Measurements from ENCODE around the gene B3GALT5.

Gene B3GALT5

GRCh38 chr21:39644062-39644560 lies 31.4 kb downstream of the B3GALT5 start:
- DNase-seq (ENCODE audit: low read depth in 2 of 2, low spot score in 1 of 2) = no peak

DNA sequence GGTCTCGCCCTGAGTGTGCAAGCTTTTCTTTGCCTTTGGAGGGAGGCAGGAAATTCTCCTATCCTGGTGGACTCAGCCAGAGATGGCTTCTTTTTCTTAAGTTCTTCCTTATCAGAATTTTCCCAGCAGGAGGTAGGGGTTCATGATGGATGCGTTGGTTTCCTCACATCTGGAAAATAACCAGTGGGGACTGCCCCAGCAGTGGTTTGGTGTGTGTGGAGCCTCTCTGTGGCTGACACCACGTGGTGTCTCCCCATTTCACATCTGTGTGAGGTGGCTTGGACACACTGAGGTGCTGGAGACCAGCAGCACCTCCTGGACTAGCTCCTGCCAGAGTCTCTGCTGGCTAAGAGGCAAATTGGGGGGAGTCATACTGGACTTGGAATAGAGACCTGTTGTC lies 32.6 kb downstream of the B3GALT5 start:
- no peak for DNase-seq (ENCODE audit: low read depth in 2 of 2, low spot score in 1 of 2)

- DNase-seq (ENCODE audit: low read depth in 2 of 2, low spot score in 1 of 2) = no peak
Observed at GRCh38 chr21:39647476-39647875, 34.7 kb downstream of the B3GALT5 start.

GRCh38 chr21:39648879-39649278 lies 36.1 kb downstream of the B3GALT5 start:
- DNase-seq (ENCODE audit: low read depth in 2 of 2, low spot score in 1 of 2) = no peak

DNA sequence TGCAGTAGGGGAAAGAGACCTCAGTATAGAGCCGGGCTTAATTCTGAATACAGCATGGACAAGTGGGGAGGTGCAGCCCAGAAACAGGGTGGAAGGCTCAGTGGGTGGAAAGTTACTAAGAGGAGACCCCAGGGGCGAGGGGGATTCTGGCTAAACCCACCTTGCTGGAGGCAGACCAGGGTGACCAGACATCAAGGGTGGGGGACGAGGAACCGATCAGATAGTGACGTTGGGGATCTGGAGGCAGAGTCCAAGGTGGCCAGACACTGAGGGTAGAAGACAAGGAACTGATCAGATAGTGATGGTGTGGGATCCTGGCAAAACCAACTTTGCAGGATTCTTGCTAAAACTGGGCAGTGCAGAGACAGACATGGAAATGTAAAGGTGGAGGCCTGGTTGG lies 36.8 kb downstream of the B3GALT5 start:
- no peak for DNase-seq (ENCODE audit: low read depth in 2 of 2, low spot score in 1 of 2)

DNA sequence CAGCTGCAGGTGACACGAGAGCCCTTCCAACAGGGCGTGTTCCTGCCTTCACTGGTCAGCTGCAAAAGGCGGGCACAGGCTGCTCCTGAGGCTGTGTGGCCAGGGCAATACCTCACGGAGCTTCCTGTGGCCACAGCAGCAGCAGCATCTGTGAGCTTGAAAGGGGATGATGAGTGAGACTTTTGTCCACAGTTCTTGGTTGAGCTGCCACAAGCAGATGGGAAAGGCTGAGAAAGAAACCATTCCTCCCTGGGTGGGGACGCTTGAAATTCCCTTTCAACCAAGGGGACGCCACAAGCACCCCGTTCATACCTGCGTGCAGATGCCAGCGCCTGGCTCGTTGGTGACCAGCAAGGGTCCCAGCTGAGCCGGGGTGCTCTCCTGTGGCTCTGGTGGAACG lies 37.6 kb downstream of the B3GALT5 start:
- DNase-seq (ENCODE audit: low read depth in 2 of 2, low spot score in 1 of 2) = no peak

DNA sequence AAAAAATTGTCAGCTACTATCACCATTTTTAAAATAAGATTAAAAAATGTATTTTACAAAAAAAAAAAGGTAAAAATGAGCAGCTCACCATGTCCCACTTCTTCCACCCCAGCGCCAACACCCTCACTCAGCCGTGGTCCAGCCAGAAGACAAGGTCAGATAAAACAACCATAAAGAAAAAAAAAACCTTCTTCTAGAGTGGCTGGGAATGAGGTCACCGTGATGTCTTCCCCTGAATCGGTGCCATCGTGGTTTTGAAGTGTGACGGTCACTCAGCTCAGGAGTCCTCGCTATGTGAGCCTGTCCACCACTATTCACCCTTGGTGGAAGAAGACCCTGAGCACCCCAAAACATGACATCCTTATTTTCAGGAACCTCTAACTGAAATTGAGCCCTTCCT lies 38.1 kb downstream of the B3GALT5 start:
- DNase-seq (ENCODE audit: low read depth in 2 of 2, low spot score in 1 of 2) = no peak

DNA sequence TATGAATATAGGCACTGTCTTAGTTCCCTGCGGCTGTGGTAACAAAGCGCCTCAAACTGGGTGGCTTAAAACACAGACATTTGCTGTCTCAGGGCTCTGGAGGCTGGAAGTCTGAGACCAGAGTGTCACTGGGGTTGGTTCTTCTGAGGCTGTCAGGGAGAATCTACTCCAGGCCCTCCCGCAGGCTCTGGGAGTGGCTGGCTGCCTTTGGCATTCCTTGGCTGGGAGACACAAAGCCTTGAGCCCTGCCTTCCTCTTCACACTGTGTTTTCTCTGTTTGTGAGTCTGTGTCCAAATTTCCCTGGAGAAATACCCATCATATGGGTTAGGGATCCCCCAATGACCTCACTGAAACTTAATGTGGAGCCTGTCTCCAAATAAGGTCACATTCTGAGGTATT lies 38.5 kb downstream of the B3GALT5 start:
- DNase-seq (ENCODE audit: low read depth in 2 of 2, low spot score in 1 of 2) = no peak

DNA sequence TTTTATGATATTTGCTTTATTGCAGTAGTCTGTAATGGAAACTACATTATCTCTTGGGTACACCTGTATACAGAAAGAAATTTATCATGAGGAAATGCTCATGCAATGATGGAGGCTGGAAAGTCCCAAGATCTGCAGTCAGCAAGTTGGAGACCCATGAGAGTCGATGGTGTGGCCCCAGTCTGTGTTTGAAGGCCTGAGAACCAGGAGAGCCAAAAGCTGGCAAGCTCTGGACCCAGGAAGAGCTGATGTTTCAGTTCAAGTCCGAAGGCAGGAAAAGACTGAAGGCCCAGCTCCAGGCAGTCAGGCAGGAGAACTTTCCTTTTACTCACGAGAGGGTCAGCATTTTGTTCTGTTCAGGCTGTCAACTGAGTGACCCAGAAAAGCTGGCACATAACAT lies 42.2 kb downstream of the B3GALT5 start:
- no peak for DNase-seq (ENCODE audit: low read depth in 2 of 2, low spot score in 1 of 2)

DNA sequence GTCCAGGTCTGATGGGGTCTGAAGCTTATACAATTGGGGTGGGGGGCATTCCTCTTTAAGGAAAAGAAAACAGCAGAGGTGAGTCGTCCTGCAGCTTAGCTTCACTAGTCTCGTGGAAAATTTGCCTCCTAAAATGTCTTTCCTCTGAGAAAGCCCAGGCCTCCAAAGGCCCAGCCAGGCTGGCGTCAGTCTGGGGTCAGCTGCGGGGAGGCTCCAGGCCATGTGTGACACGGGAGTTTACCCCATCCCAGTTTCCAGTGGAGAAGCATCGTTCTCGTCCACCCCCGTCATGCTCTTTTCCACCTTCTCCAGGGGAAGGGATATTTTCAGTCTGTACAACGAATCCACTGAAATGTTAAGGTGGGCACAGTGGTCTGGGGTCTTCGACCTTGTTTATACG lies 42.8 kb downstream of the B3GALT5 start:
- DNase-seq (ENCODE audit: low read depth in 2 of 2, low spot score in 1 of 2) = no peak

- DNase-seq (ENCODE audit: low read depth in 2 of 2, low spot score in 1 of 2) = no peak
Observed at GRCh38 chr21:39656209-39656608, 43.5 kb downstream of the B3GALT5 start.

DNA sequence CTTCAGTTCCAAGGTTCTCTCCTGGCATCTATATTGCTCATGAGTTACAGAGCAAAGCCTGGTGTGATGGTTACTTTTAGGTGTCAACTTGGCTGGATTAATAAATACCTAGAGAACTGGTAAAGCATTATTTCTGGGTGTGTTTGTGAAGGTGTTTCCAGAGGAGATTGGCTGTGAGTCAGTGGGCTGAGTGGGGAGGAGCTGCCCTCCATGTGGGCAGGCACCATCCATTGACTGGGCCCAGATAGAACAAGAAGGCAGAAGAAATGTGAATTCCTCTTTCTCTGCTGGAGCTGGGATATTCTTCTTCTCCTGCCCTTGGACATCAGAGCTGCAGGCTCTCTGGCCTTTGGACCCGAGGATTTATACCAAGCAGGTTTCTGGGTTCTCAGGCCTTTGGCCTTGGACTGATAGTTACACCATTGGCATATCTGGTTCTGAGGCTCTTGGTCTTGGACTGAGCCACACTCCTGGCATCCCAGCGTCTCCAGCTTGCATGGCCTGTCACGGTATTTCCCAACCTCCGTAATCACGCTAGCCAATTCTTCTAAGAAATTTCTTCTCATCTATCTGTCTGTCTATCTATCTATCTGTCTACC lies 44.5 kb downstream of the B3GALT5 start:
- DNase-seq (ENCODE audit: low read depth in 2 of 2, low spot score in 1 of 2) = no peak

DNA sequence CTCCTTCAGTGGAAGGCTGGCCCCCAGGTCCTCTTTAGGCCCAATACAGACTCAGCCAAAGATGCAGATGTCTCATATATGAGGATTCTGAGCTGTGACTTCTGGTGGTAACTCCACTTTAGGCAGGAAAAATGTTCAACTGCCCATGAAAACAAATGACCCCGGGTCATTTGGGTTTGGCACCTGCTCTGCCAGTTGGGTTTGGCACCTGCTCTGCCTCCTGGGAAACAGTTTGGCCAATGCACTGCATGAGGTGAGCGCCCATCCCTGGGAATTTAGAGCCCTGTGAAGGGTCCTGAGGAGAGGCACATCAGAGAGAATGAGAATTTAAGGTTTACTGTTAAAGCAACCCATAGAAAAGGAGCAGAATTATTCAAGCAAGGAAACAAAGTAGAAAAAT lies 45.3 kb downstream of the B3GALT5 start:
- DNase-seq (ENCODE audit: low read depth in 2 of 2, low spot score in 1 of 2) = no peak

DNA sequence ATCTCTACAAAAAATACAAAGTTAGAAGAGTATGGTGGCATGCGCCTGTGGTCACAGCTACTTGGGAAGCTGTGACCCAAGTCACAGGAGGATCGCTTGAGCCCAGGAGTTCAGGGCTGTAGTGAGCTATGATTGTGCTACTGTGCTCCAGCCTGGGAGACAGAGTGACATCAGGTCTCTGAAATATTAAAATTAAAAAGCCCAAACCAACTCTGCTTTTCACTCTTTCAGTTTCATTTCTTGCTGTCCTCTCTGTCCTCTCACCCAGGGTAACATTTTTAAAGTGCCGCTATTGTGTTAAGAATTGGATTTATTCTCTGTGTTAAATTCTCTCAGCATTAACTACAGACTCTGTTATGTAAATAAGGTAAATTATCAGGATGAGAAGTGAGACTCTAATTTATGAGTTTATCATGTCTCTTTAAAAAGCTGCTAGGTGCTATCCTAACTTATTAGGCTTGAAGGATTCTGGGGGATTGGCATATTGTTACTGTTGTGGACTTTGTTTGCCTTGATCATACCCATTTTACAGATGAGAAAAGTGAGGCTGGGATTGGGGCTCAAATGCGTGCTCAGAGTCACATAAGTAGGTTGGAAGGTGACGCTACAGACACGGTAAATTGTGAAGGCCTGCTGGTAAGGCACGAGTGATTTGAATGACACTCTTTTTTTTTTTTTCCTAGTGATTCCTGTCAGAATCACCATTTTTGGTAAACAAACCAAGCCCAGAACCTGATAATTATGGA lies 46.5 kb downstream of the B3GALT5 start:
- DNase-seq (ENCODE audit: low read depth in 2 of 2, low spot score in 1 of 2) = no peak

DNA sequence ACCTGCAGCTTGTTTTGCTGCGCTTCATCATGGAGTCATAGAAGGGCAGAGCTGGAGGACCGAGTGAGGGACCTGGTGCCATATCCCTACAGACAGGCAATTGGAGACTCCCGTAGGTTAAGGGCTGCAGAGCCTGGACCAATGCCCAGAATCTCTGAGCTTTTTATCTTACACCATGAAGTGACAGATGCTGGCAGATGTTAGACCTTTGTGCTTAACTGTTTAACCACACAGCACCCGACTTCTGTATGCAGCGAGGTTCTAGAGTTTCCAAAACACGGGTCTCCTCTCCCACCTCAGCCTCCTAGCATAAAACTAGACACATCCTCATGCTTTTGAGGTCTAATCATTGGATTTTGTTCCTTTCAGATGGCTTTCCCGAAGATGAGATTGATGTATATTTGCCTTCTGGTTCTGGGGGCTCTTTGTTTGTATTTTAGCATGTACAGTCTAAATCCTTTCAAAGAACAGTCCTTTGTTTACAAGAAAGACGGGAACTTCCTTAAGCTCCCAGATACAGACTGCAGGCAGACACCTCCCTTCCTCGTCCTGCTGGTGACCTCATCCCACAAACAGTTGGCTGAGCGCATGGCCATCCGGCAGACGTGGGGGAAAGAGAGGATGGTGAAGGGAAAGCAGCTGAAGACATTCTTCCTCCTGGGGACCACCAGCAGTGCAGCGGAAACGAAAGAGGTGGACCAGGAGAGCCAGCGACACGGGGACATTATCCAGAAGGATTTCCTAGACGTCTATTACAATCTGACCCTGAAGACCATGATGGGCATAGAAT lies 47.6 kb downstream of the B3GALT5 start:
- DNase-seq (ENCODE audit: low read depth in 2 of 2, low spot score in 1 of 2) = no peak

GRCh38 chr21:39661121-39661520 lies 48.4 kb downstream of the B3GALT5 start:
- DNase-seq (ENCODE audit: low read depth in 2 of 2, low spot score in 1 of 2) = no peak

DNA sequence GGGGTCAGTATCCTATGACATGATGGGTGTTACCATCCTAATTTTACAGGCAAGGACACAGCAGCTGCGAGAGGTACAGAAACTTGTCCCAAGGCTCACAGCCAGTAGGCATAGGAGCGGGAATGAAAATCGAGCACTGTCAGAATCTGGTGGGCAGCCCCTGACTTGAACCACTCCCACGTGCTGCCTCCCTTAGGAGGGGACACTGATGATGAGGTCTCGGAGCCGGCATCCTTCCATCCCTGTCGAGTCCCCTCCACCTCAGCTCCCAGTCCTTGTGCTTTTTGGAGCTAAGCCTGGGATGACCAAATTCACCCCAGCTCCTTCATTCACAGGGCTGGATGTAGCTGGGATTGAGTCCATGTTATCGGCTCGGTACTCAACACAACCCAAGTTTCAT lies 49.0 kb downstream of the B3GALT5 start:
- DNase-seq (ENCODE audit: low read depth in 2 of 2, low spot score in 1 of 2) = no peak

DNA sequence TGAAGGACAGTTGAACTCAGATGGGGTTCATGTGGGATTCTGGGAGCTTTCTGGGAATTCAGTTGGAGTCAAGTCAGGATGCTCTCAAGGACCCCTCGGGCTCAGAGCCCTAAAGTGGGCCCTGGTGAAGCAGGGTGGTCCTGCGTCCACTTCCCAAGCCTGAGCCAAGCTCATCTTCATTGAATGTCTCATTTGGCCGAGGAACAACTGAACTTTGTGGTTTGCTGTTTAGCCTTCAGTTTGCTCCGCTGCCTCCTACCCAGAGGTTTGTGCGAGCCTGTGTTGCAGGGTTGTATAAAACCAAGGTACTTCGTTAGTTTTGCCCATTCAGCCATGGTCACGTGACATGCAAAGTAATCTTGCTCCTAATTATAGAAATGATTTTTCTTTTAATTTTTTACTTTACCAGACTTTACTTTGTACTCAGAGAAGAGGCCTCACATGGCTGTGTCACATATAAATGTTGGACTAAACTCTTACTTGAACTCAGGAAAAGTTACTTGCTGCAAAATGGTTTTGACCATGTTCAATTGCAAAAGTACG lies 49.7 kb downstream of the B3GALT5 start:
- DNase-seq (ENCODE audit: low read depth in 2 of 2, low spot score in 1 of 2) = no peak

- DNase-seq (ENCODE audit: low read depth in 2 of 2, low spot score in 1 of 2) = no peak
Observed at GRCh38 chr21:39663066-39663465, 50.3 kb downstream of the B3GALT5 start.

- DNase-seq (ENCODE audit: low read depth in 2 of 2, low spot score in 1 of 2) = no peak
Observed at GRCh38 chr21:39663742-39664492, 51.2 kb downstream of the B3GALT5 start.

- no peak for DNase-seq (ENCODE audit: low read depth in 2 of 2, low spot score in 1 of 2)
Observed at GRCh38 chr21:39664586-39664985, 51.8 kb downstream of the B3GALT5 start.
